Gastroesophageal sphincter (tissue), 4 donors: Measurements from ENCODE around the gene CPED1. TPM values are rescaled to one million over a fixed set of nuclear protein-coding genes. Genes with fewer than 3 reads are reported as not detected.
"Not testable (repeated sequence)": the region's sequence is repeated elsewhere in the genome, so short reads cannot be mapped to it uniquely, and the experiment has no call there.

ENCODE experiments used
- ATAC-seq: fragments of 150-250 bp; one replicate; pipeline ENCODE4 v1.9.1; 2016; ENCODE audit warnings: mild to moderate bottlenecking, moderate library complexity
- H3K27ac ChIP-seq, 4 donors: fragments of 200-600 bp; sonication (generic) in 3 of 4; 1 replicate in 3 of 4; 2 replicates in 1 of 4; pipeline ENCODE4 v1.5.1; 2016 to 2019
- H3K27me3 ChIP-seq: fragments of 200-600 bp; sonication (generic); one replicate; pipeline ENCODE4 v1.5.1; 2019
- H3K36me3 ChIP-seq, 2 donors: fragments of 200-600 bp; sonication (generic); one replicate each; pipeline ENCODE4 v1.5.1; 2019; ENCODE audit warnings: control low read depth in 1 of 2
- H3K4me1 ChIP-seq, 3 donors: fragments of 200-600 bp; sonication (generic); 1 replicate in 2 of 3; 2 replicates in 1 of 3; pipeline ENCODE4 v1.5.1; 2016 to 2019; ENCODE audit warnings: control low read depth in 2 of 3
- H3K4me3 ChIP-seq, 2 donors: fragments of 200-600 bp; sonication (generic); one replicate each; pipeline ENCODE4 v1.5.1; 2019; ENCODE audit warnings: mild to moderate bottlenecking in 1 of 2, moderate library complexity in 1 of 2
- H3K9me3 ChIP-seq, 3 donors: fragments of 200-600 bp; sonication (generic); one replicate each; pipeline ENCODE4 v1.5.1; 2017 to 2019; ENCODE audit warnings: control low read depth in 2 of 3
- EP300 ChIP-seq: sonication (generic); formaldehyde crosslinking; IDR thresholded peaks from one replicate; pipeline ENCODE4 v1.6.1; 2017; ENCODE audit warnings: antibody characterized with exemption, mild to moderate bottlenecking
- POLR2A ChIP-seq, 2 donors: fragments of 450-650 bp; IDR thresholded peaks; one replicate each; pipeline ENCODE4 v1.6.1; 2017; ENCODE audit warnings: antibody characterized with exemption in 2 of 2, mild to moderate bottlenecking in 2 of 2, moderate library complexity in 1 of 2
- POLR2AphosphoS5 ChIP-seq: sonication (generic); formaldehyde crosslinking; IDR thresholded peaks from one replicate; pipeline ENCODE4 v1.6.1; 2017; ENCODE audit warnings: antibody characterized with exemption
- WGBS, 2 donors: methylation state at CpG; one replicate each; pipeline ENCODE4 v1.1.5; 2018; ENCODE audit warnings: low coverage in 1 of 2; 5-methylcytosine and 5-hydroxymethylcytosine counted together
- total RNA-seq, 4 donors: library from RNA; depleted of rRNA; stranded (reverse); fragments of >200 nt; gene quantifications; one replicate each; pipeline ENCODE4 v1.1.0, GENCODE V29; 2016
- TF ChIP-seq, protein P1 (sequence below), 4 experiments: fragments of 200-600 bp in 2 of 4; fragments of 450-650 bp in 2 of 4; sonication (generic) in 1 of 4; IDR thresholded peaks; one replicate each; pipeline ENCODE4 v1.5.1; 2017 to 2019; ENCODE audit warnings: antibody characterized with exemption in 4 of 4, mild to moderate bottlenecking in 2 of 4, moderate library complexity in 2 of 4

The CPED1 gene
- total RNA-seq, 4 donors from 2014 or later: 35.1 to 97.7 (median 60.5) TPM

DNA sequence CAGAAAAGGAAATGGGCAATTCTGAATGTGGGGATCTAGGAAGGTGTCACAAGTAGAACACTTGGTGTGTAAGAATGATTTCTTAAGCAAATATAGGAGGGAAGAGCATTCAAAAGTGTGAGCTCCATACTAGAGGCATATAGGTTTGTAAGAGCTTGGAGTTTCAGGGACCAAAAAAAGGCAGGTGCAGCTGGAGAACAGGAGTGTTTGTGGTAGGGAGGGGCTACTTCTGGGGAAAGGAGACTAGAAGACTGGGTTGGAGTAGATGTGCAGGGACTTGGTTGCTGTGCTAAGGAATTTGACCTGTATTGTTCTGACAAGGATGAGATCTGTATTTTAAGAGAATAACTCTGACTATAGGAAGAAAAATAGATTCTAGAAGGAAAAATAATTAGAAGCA lies 46.4 kb downstream of the CPED1 start:
- Histone ChIP-seq H3K9me3 (no peaks in the 10 kb centered on the region), H3K4me1 (peaks cover 0 to 16% (median 0%) of the 10 kb centered on the region in 3 donors), H3K4me3 (no peak overlapping the region), H3K27ac (no peak overlapping the region), H3K27me3 (no peaks in the 10 kb centered on the region), H3K36me3 (no peaks in the 10 kb centered on the region)
- TF ChIP-seq POLR2A (IDR thresholded peaks at IDR 0.05) (no peak), EP300 (no peak), POLR2AphosphoS5 (no peak)
- TF ChIP-seq, protein P1, sequence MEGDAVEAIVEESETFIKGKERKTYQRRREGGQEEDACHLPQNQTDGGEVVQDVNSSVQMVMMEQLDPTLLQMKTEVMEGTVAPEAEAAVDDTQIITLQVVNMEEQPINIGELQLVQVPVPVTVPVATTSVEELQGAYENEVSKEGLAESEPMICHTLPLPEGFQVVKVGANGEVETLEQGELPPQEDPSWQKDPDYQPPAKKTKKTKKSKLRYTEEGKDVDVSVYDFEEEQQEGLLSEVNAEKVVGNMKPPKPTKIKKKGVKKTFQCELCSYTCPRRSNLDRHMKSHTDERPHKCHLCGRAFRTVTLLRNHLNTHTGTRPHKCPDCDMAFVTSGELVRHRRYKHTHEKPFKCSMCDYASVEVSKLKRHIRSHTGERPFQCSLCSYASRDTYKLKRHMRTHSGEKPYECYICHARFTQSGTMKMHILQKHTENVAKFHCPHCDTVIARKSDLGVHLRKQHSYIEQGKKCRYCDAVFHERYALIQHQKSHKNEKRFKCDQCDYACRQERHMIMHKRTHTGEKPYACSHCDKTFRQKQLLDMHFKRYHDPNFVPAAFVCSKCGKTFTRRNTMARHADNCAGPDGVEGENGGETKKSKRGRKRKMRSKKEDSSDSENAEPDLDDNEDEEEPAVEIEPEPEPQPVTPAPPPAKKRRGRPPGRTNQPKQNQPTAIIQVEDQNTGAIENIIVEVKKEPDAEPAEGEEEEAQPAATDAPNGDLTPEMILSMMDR (IDR thresholded peaks at IDR 0.05): no peak
- no peak for ATAC-seq

DNA sequence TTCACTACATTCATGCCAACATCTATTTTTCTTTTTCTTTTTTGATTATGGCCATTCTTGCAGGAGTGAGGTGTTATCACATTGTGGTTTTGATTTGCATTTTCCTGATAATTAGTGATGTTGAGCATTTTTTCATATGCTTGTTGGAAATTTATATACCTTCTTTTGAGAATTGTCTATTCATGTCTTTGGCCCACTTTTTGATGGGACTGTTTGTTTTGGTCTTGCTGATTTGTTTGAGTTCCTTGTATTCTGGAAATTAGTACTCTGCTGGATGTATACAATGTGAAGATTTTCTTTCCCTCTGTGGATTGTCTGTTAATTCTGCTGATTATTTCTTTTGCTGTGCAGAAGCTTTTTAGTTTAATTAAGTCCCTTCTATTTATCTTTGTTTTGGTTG lies 48.3 kb downstream of the CPED1 start:
- H3K36me3 ChIP-seq, H3K9me3 ChIP-seq, H3K4me3 ChIP-seq, H3K27me3 ChIP-seq, ATAC-seq, H3K27ac ChIP-seq: not testable (repeated sequence)
- peaks cover 0 to 28% (median 0%) of the 10 kb centered on the region in 3 donors for H3K4me1 ChIP-seq

DNA sequence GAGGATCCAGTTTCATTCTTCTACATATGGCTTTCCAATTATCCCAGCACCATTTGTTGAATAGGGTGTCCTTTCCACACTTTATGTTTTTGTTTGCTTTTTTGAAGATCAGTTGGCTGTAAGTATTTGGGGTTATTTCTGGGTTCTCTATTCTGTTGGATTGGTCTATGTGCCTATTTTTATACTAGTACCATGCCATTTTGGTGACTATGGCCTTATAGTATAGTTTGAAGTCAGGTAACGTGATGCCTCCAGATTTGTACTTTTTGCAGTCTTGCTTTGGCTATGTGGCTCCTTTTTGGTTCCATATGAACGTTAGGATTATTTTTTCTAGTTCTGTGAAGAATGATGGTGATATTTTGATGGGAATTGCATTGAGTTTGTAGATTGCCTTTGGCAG lies 48.8 kb downstream of the CPED1 start:
- H3K9me3 ChIP-seq, ATAC-seq: not testable (repeated sequence)

DNA sequence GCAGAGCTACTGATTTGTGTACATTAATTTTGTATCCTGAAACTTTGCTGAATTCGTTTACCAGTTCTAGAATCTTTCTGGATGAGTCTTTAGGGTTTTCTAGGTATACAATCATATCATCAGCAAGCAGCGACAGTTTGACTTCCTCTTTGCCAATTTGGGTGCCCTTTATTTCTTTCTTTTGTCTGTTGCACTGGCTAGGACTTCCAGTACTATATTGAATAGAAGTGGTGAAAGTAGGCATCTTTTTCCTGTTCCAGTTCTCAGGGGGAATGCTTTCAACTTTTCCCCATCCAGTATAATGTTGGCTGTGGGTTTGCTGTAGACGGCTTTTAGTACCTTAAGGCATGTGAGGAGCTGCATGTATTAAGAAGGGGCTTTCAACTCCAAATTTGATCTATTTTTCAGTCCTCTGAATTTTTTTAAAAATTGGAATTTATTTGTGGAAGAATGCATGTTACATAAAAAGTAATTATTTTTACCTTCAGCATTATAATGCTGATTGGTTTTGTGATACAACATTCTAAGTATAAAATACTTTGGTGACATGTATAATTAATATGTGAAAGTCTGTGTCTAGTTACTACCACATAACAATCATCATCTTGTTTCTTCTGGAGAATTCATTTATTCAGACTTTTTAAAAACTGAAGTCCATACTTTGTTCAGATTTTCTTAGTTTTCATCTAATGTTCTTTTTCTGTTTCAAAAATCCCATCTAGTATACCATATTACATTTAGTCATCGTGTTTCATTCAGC lies 49.6 kb downstream of the CPED1 start:
- 80 to 91% methylated on average over 3 to 4 of the region's 4 CpGs for WGBS, 2 donors
- TF ChIP-seq, protein P1 (IDR thresholded peaks at IDR 0.05): no peak
- no peak for TF ChIP-seq POLR2AphosphoS5
- Histone ChIP-seq H3K4me1 (peaks cover 0 to 20% (median 0%) of the 10 kb centered on the region in 3 donors), H3K27ac (no peak overlapping the region), H3K36me3 (no peaks in the 10 kb centered on the region), H3K4me3 (no peak overlapping the region), H3K9me3 (no peaks in the 10 kb centered on the region), H3K27me3 (no peaks in the 10 kb centered on the region)
- ATAC-seq: no peak

More for the DNA sequence above, 48.8 kb downstream of the CPED1 start:
- not testable (repeated sequence) for H3K27me3 ChIP-seq, H3K4me3 ChIP-seq, H3K27ac ChIP-seq, H3K36me3 ChIP-seq
- H3K4me1 ChIP-seq: peaks cover 0 to 28% (median 0%) of the 10 kb centered on the region in 3 donors
- WGBS, 2 donors: 92 to 100% methylated on average over 2 of the region's 2 CpGs

DNA sequence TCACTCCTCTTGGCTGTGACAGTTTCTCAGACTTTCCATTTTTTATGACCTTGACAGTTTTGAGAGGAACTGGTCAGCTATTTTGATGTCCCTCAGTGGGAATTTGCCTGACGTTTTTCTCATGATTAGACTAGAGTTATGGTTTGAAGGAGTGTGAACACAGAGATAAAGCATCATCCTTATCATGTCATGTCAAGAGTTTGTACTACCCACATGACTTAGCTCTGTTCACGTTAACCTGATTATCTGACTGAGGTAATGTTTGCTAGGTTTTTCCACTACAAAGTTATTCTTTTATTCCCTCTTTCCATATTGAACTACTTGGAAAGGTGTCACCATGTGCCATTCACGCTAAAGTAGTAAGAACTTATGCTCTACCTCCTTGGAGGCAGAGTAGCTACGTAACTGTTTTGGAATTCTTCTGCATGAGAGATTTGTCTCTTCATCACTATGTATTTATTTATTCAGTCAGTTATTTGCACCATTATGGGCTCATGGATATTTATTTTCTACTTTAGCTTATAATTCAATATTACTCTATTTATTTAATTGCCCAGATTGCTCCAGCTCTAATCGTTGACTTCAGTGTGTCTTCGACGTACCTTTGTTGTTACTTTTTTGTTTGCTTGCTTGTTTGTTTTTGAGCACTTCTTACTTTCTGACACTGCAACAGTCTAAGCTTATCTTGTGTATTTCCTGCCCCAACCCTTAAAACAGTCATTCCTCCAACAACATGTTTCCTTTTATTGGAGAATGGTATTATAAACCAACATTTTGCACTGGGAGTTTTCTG lies 50.4 kb downstream of the CPED1 start:
- no peaks in the 10 kb centered on the region for H3K36me3 ChIP-seq
- 75 to 79% methylated on average over 7 of the region's 7 CpGs for WGBS, 2 donors
- no peaks in the 10 kb centered on the region for H3K27me3 ChIP-seq
- no peaks in the 10 kb centered on the region for H3K9me3 ChIP-seq
- H3K4me1 ChIP-seq: peaks cover 0 to 12% (median 0%) of the 10 kb centered on the region in 3 donors
- no peak overlapping the region for H3K27ac ChIP-seq
- H3K4me3 ChIP-seq: no peak overlapping the region
- ATAC-seq: no peak
- TF ChIP-seq, protein P1 (IDR thresholded peaks at IDR 0.05): no peak
- TF ChIP-seq POLR2A (IDR thresholded peaks at IDR 0.05): no peak
- TF ChIP-seq POLR2AphosphoS5: no peak
- TF ChIP-seq EP300: no peak

DNA sequence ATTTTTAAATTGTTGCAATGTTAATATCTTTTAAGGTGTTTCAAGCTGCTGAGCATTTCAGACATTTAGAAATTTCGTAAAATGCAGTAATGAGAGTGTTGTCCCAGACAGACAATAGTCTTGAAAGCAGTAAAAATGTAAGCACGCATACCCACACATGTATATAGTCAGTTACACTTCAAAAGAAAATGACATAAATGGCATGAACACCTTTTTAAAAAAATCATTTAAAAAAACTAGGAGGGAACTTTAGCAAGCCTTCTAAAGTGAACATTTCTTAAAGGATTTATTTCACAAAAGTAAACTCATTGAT lies 51.0 kb downstream of the CPED1 start:
- TF ChIP-seq EP300 (no peak), POLR2AphosphoS5 (no peak), POLR2A (IDR thresholded peaks at IDR 0.05) (no peak)
- TF ChIP-seq, protein P1 (IDR thresholded peaks at IDR 0.05): no peak
- H3K27ac ChIP-seq: no peak overlapping the region
- H3K27me3 ChIP-seq: no peaks in the 10 kb centered on the region
- peaks cover 0 to 12% (median 0%) of the 10 kb centered on the region in 3 donors for H3K4me1 ChIP-seq
- no peaks in the 10 kb centered on the region for H3K36me3 ChIP-seq
- no peak for ATAC-seq
- WGBS, 2 donors: 100% methylated on average over 1 to 2 of the region's 2 CpGs
- no peak overlapping the region for H3K4me3 ChIP-seq
- no peaks in the 10 kb centered on the region for H3K9me3 ChIP-seq
